ENCODE results near the gene DST. TPM values are rescaled to one million over a fixed set of nuclear protein-coding genes. Genes with fewer than 3 reads are reported as not detected.

DST gene
- total RNA-seq, 4 donors from 2014 or later, result 475 to 871 (median 583) TPM

DNA sequence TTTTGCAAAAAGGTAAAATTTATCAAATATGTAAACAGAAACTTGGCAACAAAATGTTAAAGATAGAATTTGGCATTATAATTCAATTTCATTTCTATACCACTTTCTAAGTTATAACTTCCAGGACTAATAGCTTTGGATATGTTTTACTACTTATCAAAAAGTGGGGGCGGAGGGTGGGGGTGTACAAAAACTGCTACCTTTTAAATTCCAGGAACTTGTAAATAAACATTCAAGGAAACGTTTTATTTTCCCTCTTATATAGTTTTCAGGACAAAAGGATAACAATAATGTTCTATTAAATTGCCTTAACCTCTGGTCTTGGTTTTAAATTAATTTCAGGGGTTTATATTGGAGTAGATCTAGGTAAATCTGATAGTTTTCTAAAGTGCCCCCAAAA, 103.8 kb downstream of the DST start:
- intact Hi-C loops (cut with DNase I; ENCODE audit: low total_unique reads), result no loop called here
- WGBS, 2 donors, result 38 to 42% methylated on average over 2 of the region's 2 CpGs
- TF ChIP-seq, protein P1, sequence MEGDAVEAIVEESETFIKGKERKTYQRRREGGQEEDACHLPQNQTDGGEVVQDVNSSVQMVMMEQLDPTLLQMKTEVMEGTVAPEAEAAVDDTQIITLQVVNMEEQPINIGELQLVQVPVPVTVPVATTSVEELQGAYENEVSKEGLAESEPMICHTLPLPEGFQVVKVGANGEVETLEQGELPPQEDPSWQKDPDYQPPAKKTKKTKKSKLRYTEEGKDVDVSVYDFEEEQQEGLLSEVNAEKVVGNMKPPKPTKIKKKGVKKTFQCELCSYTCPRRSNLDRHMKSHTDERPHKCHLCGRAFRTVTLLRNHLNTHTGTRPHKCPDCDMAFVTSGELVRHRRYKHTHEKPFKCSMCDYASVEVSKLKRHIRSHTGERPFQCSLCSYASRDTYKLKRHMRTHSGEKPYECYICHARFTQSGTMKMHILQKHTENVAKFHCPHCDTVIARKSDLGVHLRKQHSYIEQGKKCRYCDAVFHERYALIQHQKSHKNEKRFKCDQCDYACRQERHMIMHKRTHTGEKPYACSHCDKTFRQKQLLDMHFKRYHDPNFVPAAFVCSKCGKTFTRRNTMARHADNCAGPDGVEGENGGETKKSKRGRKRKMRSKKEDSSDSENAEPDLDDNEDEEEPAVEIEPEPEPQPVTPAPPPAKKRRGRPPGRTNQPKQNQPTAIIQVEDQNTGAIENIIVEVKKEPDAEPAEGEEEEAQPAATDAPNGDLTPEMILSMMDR (IDR thresholded peaks at IDR 0.05), result no peak
- TF ChIP-seq POLR2A (IDR thresholded peaks at IDR 0.05), result no peak
- no peak overlapping the region for H3K4me3 ChIP-seq (ENCODE audit: low read depth, poor library complexity, severe bottlenecking)
- no peak for DNase-seq (ENCODE audit: low spot score in 2 of 2)

DNA sequence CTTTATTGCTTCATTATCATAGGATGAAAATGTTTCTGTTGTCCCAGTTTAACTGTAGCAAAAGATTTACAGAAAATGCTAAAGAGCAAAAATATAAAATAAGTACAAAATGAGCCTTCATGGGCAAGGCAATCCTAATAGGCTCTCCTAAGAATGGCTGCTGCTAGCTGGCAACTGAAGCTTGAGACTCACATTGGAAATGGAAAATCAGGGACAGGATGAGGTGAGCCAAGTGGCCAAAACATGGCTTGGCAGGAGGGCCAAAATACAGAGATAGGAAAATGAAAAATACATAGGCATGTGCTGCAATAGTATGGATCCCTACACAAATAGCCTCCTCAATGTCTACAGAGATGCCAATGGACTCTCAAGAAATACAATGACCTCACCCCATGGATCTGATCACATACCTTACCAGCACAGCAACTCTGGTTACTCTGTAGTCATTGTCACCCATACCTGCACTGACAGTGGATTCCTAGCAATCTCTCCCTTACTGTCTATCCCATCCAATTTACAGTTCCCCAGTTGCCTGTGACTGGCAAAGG, 105.4 kb downstream of the DST start:
- no peak for DNase-seq (ENCODE audit: low spot score in 2 of 2)
- H3K4me3 ChIP-seq (ENCODE audit: low read depth, poor library complexity, severe bottlenecking), result no peak overlapping the region
- intact Hi-C loops (cut with DNase I; ENCODE audit: low total_unique reads), result no loop called here
- TF ChIP-seq POLR2A (IDR thresholded peaks at IDR 0.05), result no peak
- TF ChIP-seq, protein P1 (IDR thresholded peaks at IDR 0.05), result no peak

DNA sequence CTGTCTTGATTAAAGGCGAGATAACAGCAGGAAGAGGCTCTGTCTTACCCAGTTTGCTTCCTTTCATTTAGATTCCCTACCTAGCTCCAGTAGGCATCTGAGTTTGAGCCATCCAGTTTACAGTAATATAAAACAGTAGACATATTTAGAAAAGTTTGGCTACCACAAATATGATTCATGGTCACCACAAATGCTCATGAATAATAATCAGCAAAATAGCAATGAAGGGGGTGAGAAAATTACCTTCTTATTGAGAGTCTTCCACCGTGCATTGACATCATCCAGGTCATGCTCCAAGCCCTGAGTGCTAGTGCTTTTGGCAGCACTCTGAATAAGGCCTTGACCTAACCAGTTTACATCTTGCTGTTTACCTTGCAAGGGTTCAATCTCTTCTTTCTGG, 106.2 kb downstream of the DST start:
- whole genome bisulfite sequencing, 2 donors, result 68 to 76% methylated on average over 2 of the region's 2 CpGs
- DNase-seq (ENCODE audit: low spot score in 2 of 2), result no peak
- TF ChIP-seq POLR2A (IDR thresholded peaks at IDR 0.05), result no peak
- TF ChIP-seq, protein P1 (IDR thresholded peaks at IDR 0.05), result no peak
- H3K4me3 ChIP-seq (ENCODE audit: low read depth, poor library complexity, severe bottlenecking), result no peak overlapping the region
- intact Hi-C loops (cut with DNase I; ENCODE audit: low total_unique reads), result no loop called here

DNA sequence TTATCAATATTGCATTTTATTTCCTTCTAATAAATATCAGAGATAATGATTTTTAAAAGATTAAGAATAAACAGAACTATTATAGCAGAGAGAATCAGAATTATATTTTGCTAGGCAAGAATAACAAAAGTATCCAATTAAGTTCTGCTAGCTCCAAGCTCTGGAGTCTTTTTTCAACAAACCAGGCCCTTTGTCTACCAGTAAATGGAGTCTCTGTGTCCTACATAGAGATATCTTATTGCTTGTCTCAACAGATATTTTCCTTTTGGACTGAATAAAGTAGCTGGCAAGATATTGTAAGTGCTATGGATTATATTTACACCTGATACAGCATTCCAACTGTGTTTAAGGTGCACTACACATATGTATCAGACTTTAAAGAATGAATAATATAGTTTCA, 107.1 kb downstream of the DST start:
- DNase-seq (ENCODE audit: low spot score in 2 of 2), result no peak

DNA sequence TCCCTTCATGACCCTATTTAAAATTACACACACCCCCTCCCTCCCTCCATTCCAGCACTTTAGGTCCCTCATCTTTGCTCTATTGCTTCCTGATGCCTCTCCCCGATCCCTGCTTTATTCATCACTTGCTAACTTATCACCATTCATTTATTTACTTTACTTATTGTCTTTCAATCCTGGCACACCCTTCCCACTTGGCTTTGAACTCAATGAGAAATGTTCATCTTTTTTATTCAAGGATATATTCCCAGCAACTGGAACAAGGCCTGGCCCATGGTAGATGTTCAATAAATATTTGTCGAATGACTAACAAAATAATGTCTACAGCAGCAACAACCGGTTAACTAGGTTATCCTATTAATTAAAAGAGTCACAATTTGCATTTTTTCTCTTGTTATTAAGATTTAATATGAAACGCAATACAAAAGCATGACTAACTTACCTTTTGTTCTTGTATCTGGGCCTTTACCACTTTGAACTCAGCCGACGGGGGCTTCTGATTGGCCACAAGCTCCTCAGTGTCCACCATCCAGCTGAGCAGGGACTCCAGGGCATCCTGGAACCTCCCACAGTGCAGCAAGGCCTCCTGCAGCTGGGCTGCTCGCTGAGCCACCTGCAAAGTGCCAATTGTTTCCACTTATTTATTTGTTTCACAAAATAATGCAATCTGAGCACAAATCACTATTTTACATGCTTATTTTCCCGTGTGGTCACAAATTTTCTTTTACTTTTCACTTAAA, 107.8 kb downstream of the DST start:
- intact Hi-C loops (cut with DNase I; ENCODE audit: low total_unique reads), result no loop called here
- no peak for TF ChIP-seq POLR2A (IDR thresholded peaks at IDR 0.05)
- TF ChIP-seq, protein P1 (IDR thresholded peaks at IDR 0.05), result no peak
- 84 to 85% methylated on average over 8 of the region's 8 CpGs for WGBS, 2 donors
- DNase-seq (ENCODE audit: low spot score in 2 of 2), result no peak
- no peak overlapping the region for H3K4me3 ChIP-seq (ENCODE audit: low read depth, poor library complexity, severe bottlenecking)

More for the DNA sequence above, 107.1 kb downstream of the DST start:
- H3K4me3 ChIP-seq (ENCODE audit: low read depth, poor library complexity, severe bottlenecking), result no peak overlapping the region
- no peak for TF ChIP-seq POLR2A (IDR thresholded peaks at IDR 0.05)
- TF ChIP-seq, protein P1 (IDR thresholded peaks at IDR 0.05), result no peak
- intact Hi-C loops (cut with DNase I; ENCODE audit: low total_unique reads), result no loop called here
